GM08714 (cell line): Measurements from ENCODE around the gene KRT20.
"Not testable (repeated sequence)": the region's sequence is repeated elsewhere in the genome, so short reads cannot be mapped to it uniquely, and the experiment has no call there.

Source experiments
- H3K4me3 ChIP-seq: fragments of 200-500 bp; sonication (Bioruptor generic); 2 replicates; pipeline ENCODE4 v1.5.1; 2014; ENCODE audit warnings: mild to moderate bottlenecking, low read length, inconsistent platforms
- ZNF274 ChIP-seq: IDR thresholded peaks from 2 replicates; pipeline ENCODE4 v1.6.1; 2012; ENCODE audit warnings: mild to moderate bottlenecking, low read depth, low read length

KRT20 gene

DNA sequence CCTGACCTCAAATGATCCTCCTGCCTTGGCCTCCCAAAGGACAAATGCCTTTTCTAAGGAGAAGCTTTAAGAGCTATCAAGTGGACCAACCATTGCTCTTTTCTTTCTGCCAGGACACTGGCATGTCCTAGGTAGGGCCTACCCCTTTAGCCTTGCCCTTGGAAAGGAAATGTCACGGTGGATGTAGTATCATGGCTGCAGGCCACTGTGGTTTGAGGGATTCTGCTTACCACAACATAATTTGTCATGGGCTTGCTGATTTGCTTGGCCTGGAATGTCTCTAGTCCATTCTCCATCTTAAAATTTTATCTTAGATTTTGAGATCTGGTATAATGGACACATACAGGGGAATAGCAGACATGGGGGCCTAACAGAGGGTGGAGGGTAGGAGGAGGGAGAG, 6.0 kb downstream of the KRT20 start:
- TF ChIP-seq ZNF274 = no peak
- H3K4me3 ChIP-seq = no peak overlapping the region

- no peak overlapping the region for H3K4me3 ChIP-seq
- no peak for TF ChIP-seq ZNF274
Observed at GRCh38 chr17:40878044-40878443, 7.0 kb downstream of the KRT20 start.

GRCh38 chr17:40873801-40874200, 11.2 kb downstream of the KRT20 start:
- no peak overlapping the region for H3K4me3 ChIP-seq
- TF ChIP-seq ZNF274 = no peak

DNA sequence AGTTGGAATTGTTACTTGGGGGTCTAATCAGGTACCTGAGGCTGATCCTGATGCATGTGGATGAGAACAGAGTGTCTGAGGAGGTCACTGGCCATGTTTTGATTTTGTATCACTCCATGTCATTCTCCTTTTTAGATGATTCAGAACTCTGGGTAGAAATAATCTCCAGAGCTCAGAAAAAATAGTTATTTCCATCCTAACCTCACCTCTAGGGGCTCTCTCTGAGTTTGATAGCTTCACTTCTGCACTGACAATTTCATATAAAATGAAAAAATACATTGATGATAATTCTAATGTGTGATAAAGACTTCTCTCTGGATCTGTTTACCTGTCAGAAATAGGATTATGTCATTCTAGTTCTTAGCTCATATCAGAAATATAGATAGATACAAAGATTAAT, 11.8 kb downstream of the KRT20 start:
- no peak for TF ChIP-seq ZNF274
- no peak overlapping the region for H3K4me3 ChIP-seq

DNA sequence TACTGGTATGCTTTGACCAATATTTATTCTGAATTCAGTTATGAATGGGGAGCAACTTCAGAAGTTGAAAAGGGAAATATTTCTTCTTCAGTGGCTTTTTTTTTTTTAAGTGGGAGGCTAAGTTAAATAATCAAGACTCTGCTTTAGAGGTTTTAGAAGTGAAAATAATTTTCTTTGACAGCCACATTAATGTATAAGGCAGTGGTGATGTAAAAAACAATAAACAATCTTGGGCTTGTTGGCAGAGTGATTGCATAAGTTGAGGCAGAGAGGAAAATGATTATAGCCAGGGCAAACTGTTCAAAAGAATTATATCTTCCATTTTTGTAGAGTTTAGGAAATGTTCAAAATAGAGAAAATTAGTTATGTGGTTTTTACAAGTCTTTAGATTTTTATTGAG, 12.6 kb downstream of the KRT20 start:
- no peak for TF ChIP-seq ZNF274
- no peak overlapping the region for H3K4me3 ChIP-seq

DNA sequence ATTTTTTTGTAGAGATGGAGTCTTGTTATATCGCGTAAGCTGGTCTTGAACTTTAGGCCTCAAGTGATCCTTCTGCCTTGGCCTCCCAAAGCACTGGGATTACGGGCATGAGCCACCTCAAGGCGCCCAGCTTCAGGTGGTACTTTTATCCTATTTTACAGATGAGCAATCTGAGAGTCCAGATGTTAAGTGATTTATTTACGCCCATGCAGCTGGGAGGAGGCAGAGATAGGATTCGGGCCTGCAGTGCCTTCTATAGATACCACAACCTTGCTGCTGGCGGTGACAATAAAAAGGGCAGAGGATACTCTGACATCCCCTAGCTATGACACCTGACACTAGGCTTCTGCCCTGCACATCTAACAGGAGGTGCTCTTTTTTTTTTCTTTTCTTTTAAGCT, 13.7 kb downstream of the KRT20 start:
- no peak overlapping the region for H3K4me3 ChIP-seq
- no peak for TF ChIP-seq ZNF274

DNA sequence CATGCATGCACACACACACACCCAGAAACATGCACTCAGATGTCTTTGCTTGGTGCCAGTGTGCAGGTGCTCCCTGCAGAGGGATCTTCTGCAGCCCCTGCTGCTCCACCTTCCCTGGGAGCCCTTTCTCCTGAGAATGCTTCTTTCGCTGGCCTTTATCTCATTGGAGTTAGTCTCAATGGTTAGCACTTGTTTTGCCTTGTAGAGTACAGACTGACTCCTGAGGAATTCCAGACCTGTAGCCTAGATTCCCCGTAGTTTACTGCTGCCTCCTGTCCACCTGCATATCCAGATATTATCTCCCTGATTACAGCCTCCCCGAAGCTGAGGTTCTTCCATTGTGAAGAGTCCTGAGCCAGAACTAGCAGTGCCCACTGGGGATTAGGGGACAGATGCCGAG, 14.9 kb downstream of the KRT20 start:
- no peak overlapping the region for H3K4me3 ChIP-seq
- TF ChIP-seq ZNF274 = no peak

DNA sequence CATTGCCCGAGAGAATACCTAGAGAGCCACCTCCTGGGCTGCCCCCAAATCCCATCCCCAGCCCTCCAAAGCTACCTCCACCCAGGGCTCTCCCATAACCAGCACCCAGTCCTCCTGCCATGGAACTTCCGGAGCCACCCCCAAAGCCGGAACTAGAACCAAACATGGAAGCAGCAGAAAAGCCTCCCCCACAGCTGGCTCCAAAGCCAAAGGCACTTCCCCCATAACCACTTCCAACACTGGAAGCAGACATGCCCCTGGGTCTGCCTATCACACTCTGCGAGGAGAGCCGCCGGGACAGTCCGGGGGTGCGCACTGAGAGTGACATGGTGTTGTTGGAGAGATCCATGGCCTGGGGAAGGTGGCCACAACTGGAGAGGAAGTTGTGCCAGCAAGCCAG, 18.2 kb downstream of the KRT20 start, which contains the start of gene KRT12:
Gene KRT12 (minus strand): TSS at position 386 of the 400 bp plus-strand sequence. CDS start 37 bp downstream, at position 349.
- H3K4me3 ChIP-seq = no peak within 1 kb of the TSS
- TF ChIP-seq ZNF274 = no peak

DNA sequence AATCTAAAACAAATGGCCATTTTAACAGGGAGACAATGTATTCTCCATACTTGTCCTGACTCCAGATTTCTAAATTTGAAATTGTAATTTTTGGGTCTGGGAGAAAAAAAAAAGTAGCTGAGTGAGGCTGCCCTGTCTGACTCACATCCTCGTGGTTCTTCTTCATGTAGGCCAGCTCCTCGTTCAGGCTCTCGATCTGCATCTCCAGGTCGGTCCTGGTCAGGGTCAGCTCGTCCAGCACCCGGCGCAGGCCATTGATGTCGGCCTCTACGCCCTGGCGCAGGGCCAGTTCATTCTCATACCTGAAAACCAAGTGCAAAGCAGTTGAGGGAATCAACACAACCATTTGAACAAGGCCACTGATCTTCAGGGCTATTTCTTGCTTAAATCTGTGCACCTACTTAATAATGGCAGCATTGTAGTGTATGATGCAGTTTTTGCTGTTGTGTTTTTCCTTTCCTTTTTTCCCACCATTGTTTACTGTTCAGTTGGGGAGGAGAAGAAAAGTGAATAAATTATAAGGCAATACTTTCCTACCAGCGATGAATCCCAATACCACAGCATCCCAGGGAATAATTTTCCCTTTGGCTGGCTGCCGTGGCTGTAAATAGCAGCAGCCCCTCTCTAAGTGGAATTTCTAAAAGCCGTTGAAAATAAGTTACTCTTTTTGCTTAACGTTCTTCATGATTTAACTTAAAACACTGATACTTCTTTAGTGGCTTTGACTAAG, 20.2 kb downstream of the KRT20 start:
- no peak overlapping the region for H3K4me3 ChIP-seq
- no peak for TF ChIP-seq ZNF274

DNA sequence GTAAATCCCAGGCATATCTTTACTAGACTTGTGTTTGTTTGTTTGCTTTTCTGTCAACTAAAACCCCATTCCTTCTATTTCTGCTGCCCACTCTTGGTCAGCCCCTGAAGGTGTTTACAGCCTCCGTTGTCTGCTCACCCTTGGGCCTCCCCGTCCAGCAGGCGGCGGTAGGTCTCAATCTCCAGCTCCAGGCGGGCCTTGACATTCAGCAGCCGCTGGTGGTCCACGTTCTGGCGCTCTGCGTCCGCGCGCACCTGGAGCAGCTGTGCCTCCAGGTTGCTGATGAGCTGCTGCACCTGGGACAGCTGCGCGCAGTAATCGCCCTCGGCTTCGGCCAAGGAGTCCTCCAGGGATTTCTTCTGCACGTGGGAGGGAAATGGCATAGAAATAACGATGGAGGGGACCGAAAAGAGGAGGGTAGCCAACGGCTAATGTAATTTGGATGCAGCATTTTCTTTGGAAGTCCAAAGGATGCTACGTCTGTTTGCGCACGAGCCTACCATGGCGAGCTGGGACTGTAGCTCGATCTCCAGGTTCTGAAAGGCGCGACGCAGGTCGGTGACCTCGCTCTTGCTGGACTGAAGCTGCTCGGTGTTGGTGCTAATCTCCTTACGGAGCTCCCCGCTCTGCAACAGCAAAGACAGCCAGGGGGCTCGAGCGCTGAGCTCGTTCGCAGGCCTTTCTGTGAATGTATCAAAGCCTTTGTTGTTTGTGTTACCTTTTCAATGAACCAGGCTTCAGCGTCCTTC, 21.9 kb downstream of the KRT20 start:
- H3K4me3 ChIP-seq = no peak overlapping the region
- no peak for TF ChIP-seq ZNF274

GRCh38 chr17:40859536-40859935, 25.5 kb downstream of the KRT20 start:
- no peak for TF ChIP-seq ZNF274

DNA sequence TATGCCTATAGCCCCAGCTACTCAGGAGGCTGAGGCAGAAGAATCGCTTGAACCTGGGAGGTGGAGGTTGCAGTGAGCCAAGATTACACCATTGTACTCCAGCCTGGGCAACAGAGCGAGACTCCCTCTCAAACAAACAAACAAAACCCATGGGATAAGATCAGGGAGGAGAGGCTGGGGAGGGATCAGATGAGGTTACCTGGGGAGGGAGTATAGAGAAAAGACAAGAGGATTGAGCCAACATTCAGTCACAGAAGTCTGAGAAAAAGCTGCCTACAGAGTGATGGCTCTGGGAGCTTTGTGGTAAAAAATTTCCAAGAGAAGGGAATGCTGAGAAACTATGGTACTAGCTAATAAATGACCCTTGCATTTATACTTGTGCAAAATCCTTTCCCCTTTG, 26.4 kb downstream of the KRT20 start:
- H3K4me3 ChIP-seq = not testable (repeated sequence)

More at GRCh38 chr17:40859536-40859935, 25.5 kb downstream of the KRT20 start:
- H3K4me3 ChIP-seq = no peak overlapping the region

DNA sequence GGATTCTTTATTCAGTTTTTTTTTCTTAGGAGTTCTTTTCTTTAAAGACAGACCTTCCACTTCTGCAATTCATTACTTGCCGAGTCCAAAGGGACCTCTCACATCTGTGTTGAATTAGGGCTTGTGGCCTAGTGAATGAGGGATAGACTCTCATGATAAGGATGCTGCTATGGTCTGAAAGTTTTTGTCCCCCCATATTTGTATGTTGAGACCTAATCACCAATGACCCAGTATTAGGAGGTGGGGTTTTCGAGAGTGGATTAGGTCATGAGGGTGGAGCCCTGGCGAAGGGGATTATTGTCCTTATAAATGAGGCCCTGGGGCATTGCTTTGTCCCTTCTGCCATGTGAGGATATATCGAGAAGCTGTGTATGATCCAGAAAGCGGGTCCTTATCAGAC, 27.5 kb downstream of the KRT20 start:
- no peak overlapping the region for H3K4me3 ChIP-seq
- TF ChIP-seq ZNF274 = no peak

- H3K4me3 ChIP-seq = no peak overlapping the region
- TF ChIP-seq ZNF274 = no peak
Observed at GRCh38 chr17:40854175-40854814, 30.7 kb downstream of the KRT20 start.

DNA sequence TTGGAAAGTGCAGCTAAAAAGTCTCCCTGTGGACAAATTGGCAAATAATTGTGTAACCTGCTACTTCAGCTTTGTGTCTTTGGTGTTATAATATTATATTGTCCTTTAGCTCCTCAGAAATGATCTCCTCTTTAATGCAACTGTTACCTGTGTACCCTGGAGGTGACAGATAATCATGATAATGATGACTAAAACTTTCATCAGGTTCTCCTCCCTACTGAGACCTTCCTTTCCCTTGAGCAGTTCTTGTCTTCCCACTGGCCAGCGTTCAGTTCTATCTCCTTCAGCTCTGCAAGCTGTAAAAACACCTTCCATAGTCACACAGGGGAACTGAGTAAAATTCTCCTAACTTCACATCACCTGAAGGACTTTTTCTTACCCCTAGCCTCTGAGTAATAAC, 32.7 kb downstream of the KRT20 start:
- no peak for TF ChIP-seq ZNF274
- H3K4me3 ChIP-seq = no peak overlapping the region
